Measurements from ENCODE around the gene TMC8.
"Not testable (repeated sequence)": the region's sequence is repeated elsewhere in the genome, so short reads cannot be mapped to it uniquely, and the experiment has no call there.

TMC8 gene

DNA sequence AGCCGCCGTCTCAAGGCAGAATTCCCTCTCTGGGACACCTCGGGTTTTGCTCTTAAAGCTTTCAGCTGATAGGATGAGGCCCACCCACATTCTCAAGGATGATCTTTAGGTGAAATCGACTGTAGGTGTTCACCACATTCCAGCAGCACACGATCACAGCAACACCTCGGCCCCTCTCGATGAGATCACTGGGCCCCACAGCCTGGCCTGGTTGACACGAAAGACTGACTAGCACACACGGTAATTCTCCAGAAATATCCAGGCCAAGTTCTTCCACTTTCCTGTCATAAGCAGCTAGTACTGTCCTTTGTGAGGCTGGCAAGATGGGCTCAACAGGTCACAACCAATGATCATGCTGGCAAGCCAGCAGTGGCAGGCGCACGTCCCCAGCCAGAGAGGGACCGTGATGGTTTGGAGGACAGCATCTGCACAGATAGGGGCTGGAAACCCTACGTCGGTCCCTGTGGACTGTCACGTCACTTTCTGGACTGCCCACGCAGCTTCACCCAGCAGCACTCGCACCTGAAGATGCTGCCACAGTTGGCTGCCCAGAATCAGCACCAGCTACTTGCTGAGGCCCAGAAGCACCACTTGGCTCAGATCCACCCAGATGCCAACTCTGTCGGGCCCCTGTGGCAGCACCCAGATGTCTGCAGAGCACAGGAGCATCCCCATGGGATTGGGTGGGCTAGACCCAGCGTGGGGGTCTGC is 19.4 kb upstream of the TMC8 start:
- DNase-seq (ENCODE audit: low spot score), result no peak

DNA sequence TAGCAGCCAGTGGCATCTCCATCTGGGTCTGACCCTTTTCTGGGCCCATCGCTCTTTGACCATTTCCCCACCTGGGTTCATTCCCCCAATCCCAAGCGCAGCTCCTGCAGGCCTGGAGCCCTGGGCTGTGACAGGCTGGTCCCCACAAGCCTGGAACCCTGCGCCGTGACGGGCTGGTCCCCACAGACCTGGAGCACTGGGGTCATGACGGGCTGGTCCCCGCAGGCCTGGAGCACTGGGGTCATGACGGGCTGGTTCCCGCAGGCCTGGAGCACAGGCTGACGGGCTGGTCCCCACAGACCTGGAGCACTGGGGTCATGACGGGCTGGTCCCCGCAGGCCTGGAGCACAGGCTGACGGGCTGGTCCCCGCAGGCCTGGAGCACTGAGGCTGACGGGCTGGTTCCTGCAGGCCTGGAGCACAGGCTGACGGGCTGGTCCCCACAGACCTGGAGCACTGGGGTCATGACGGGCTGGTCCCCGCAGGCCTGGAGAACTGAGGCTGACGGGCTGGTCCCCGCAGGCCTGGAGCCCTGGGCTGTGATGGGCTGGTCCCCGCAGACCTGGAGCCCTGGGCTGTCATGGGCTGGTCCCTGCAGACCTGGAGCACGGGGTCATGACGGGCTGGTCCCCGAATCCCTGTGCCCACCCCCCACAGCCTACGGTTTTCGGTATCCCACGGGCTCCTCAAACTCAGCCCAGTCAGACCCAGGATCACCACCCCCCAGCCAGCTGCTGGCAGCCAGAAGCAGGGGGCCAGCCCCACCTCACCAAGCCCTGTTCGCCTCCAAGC is 18.6 kb upstream of the TMC8 start:
- DNase-seq (ENCODE audit: low spot score), result no peak

DNA sequence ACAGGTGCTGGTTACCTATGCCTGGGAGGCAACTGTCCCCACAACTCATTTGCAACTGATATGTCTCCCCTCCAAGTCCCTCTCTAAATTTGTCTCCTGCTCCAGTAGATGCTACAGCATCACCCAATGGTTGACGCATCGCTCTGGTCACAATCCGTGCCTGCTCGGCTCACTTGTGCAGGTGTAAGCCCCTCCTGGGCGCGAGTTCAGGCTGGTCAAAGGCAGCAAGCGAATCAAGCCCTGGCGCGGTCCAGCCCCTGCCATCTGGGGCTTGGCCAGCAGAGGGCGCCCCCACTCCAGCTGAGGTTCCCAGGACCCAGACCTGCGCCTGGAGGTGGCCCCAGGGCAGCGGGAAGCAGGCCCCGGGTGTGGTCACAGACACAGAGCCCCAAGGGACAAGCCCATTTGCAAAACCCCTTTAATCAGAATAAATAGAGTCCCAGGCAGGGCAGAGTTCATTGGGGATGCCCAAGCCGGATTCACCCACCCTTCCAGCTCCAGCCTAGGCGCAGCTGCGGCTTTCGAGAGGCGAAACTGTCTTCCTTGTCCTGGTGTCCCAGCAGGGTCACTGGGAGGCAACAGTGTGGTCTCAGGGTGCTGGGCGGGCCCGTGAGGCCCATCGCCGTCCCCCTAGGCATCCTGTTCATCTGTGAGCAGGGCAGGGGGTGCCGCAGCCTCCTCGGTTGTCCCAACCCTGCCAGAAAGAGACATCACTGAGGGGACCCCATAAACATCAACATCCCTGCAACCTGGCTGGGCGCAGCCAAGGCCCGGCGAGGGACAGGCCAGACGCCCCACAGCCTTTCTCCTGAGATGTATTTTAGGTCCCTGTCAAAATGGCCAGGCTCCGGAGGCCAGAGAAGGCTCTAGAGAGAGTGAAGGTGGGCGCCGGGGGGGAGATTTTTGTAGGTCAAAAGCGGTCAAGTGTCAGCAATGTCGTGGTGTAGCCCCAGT is 17.8 kb upstream of the TMC8 start:
- DNase-seq (ENCODE audit: low spot score), result peak; percentile 98

DNA sequence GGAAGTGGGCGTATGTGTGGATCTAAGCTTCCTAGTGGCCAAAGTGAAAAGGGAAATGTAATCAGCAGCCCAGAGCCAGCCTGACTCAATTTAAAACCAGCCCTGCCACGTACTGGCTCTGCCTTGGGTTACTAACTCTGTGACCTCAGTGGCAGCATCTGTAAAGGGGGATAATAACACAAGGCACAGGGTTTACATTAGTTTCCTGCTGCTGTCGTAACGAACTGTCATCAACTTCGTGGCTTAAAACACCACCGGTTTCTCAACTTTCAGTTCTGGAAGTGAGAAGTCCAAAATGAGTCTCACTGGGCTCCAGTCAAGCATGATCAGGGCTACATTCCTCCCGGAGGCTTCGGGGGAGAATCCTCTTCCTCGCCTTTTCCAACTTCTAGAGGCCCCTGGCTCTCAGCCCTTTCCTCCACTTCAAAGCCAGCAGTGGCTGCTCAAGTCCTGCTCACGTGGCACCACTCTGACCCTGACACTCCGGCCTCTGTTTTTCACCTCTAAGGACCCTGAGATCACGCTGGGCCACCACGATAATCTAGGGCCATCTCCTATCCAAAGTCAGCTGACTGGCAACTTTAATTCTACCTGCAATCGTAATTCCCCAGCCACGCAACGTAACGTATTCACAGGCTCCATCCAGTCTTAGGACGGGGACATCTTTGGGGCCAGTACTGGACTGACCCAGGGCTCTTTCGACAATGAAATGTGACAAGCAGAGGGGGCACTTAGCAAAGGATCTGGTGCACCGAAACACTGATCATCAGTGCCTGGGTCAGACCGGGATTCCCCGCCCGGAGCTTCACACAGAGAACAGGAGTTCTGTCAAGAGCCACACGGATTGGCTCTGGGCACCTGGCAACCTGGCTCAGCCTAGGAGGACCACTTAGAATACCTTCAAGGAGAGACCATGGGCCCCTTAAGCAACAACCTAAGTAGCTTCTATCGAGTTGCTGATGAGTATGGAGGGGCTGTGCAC is 16.5 kb upstream of the TMC8 start:
- no peak for DNase-seq (ENCODE audit: low spot score)

DNA sequence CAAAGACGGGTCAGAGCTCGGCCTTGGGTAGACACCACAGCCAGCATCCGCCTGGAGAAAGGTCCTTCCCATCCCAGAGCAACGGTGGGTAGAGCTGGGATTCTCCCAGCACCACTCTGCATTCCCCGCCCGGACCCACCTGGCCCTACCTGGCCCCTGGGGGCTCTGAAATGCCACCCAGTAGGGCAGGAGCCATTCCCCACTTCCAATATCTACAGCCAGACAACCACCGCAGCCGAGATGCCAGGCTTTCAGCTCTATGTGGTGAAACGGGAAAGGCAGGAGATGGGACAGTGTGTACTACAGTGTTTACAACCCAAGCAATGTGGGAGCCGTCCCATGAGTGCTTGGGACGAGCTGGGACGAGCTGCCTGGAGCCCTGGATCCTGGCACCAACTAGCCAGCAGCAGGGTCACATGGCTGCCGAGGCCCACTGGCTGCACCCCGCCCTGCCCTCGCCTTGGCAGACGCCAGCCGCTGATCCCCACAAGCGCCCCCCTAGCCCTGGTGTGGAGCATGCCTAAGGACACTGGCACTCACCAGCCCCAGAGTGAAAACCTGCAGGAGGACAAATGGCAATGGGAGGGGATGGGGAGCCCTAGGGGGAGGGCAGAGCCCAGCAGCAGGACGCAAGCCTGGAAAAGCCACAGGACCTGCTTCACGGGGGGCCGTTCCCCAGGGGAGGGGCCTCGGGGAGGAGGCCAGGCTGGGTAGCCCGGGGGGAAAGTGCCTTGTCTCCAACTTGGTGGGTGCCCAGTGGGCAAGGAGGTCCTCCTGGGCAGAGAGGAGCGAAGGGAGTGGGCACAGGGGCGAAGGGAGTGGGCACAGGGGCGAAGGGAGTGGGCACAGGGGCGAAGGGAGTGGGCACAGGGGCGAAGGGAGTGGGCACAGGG is 15.5 kb upstream of the TMC8 start:
- no peak for DNase-seq (ENCODE audit: low spot score)

DNA sequence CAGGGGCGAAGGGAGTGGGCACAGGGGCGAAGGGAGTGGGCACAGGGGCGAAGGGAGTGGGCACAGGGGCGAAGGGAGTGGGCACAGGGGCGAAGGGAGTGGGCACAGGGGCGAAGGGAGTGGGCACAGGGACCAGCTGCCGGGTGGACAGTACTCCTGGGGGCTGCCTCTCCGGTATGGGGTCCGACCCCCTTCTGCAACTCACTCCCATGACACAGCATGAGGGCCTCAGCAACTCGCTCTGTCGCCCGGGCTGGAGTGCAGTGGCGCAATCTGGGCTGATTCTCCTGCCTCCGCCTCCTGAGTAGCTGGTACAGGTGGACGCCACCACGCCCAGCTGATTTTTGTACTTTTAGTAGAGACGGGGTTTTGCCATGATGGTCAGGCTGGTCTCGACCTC is 14.8 kb upstream of the TMC8 start:
- not testable (repeated sequence) for DNase-seq (ENCODE audit: low spot score)

DNA sequence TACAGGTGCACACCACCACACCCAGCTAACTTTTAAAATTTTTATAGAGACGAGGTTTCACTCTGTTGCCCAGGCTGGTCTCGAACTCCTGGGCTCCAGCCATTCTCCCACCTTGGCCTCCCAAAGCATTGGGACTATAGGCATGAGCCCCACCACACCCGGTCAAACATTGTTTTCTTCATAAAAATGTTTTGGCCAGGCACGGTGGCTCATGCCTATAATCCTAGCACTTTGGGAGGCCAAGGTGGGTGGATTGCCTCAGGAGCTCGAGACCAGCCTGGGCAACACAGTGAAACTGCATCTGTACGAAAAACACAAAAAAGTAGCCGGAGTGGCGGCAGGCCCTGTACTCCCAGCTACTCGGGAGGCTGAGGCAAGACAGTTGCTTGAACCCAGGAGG is 14.2 kb upstream of the TMC8 start:
- no peak for DNase-seq (ENCODE audit: low spot score)

DNA sequence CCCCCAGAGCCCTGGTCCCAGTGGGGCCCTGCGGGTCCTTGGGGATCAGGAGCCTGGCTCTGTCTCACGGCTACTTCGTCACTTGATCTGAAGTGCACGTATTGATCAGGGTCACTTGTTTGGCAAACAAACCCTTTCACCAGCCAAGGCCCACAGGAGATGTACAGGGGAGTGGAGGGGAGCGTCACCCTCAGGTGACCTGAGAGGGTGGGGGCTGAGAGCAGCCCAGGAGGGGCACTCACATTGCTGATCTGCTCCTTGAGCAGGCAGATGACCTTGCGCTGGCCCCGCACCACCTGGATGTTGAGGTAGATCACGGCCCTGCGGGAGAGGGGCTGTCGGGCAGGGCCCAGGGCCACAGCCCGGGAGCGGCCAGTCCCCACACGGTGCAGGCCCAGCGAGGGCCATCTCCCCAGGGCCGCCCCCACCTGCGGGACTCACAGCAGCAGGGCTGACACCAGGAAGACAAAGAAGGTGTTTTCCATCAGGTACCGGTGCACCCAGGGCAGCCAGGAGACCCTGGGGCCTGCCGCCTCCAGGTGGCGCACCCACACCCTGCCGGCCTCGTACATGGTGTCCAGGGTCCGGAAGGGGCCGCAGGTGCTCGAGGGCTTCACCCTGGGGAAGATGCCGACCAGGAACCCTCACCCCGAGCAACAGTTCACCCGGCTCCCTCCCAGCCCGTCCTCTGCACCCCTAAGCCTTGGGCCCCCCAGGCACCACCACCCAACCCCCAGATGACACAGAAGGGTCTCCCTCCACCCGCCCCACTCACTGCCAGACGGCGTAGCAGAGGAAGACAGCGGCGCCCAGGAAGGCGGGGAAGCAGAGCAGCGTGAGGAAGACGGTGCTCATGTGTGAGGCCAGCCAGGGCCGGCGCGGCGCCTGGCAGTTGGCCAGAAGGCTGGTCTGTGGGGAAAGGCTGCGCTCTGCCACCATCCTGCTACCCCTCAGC is 13.3 kb upstream of the TMC8 start:
- DNase-seq (ENCODE audit: low spot score), result peak; percentile 85

DNA sequence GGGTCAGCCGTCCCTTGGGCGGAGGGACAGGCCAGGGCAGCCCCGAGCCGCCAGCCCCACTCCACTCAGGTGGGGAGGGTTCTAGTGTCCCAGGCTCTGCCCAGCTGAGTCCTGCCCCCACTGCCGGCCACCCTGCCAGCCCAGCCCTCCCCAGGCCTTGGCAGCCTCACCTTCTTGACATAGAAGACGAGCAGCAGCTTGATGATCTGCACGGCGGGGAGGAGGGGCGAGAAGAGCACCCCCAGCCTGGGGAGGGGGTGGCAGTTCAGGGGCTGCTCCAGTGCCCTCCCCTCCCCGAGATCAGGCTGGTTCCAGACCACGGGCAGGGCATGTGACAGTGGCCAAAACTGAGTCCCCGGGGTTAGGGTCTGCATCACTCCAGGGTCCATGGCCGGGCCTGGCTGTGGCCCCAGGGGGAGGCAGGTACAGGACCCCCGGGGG is 11.8 kb upstream of the TMC8 start:
- no peak for DNase-seq (ENCODE audit: low spot score)

DNA sequence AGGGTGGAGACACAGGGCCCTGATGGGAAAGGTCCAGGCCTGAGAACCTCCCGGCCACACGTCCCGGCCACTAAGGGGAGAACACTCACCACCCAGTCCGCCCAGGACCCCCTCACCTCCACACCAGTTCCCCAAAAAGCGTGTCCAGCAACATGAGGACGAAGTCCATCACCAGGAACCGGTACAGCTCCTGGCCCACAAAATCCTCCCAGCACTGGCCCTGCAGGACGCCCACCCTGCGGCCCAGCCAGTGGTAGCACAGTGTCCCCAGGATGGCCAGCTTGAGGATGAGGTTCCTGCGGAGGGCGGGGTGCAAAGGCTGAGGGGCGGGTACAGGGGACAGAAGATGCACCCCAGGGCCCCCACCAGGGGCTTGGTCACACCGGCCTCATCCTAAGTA is 10.0 kb upstream of the TMC8 start:
- DNase-seq (ENCODE audit: low spot score), result no peak

DNA sequence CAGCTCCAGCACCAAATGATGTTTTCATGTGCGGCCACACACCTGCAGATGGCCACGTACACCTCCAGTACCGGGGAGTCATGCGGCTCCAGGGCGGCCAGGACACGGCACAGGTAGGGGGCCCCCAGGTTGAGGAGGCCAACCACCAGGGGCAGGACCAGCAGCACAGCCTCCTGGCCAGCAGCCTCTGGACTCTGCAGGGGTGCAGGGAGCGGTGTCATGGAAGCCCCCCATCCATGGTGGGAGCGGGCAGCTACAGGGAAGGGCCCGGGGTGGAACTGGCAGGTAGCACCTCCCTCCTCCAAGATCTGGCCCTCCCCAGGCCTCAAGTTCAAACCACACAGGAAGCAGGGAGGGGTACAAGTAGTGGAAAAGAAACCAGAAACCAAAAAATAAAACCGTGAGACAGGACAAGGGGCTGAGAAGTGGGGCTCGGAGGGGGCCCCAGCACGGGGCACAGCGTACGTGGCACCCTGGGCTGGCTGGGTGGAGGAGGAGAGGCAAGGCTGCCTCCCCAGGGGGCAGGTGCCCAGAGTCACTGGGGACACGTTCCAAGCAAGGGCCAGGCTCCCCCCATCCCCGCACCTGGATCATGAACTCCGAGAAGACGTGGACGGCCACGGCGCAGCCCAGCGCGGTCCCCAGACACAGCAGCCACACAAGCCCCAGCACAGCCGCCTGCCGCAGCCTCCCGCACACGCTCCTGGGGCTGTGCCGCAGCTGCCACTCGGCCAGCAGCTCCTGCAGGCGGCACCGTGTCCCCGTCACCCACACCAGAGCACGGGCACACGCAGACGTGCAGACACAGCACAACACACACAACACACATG is 9.4 kb upstream of the TMC8 start:
- no peak for DNase-seq (ENCODE audit: low spot score)

DNA sequence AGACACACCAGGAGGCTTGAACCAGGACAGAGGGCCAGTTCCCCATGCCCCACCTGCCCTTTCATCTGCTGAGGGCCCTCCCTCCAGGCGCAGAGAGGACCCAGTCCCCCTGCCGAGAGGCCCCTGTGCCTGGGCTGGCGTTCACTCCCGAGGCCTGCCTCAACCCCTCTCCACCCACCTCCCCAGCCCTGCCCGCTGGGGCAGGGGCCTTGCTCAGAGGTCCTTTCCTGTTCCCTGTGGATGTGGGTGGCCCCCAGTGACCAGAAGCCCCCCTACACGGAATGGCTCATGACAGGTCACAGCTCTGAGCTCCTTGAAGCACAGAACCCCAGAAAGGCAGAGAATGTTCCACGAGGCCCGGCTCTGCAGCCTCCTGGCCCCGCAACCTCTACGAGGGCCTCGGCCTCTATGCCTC is 8.8 kb upstream of the TMC8 start:
- no peak for DNase-seq (ENCODE audit: low spot score)

DNA sequence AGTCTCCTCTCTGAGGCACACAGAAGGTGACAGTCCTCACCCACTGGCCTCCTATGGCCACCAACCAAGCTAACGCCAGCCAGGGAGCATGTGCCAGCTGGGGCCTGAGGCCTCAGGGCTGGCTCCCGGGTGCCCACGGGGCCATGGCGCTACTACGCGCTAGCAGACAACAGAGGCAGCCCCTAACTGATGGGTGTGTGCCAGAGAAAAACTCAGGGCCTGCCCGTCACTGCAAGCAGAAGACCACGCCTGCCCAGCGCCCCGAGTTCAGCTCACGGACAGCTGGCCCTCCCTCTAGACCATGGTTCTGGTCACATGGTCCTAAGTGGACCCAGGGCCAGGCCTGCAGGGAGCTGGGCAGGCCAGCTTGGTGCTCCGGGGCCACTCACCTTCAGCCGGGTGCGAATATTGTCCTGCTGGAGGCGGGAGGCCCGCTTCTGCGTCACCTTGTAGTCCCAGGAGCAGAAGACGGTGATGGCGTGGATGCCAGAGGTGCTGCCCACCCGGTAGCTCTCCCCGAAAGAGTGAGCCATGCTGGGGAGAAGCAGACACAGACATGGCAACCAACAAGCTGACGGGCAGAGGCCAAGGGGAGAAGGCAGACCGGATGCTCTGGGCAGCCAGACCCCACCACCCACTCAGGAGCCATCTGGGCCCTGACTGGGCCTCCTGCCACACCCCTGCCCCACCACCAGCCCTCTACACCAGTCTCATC is 8.2 kb upstream of the TMC8 start:
- DNase-seq (ENCODE audit: low spot score), result no peak

DNA sequence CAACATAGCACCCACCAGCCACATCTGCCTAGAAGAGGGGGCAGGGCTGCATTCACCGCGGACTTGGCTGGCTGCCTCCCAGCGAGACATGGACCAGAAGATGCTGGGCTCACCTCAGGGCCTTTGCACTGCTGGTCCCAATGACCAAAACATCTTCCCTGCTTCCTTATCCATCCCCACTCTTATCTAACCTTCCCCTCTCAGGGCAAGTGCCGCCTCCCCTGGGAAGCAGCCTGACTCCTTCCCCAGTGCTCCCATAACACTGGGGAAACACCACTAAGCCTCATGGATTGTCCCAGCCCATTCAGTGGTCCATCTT is 7.7 kb upstream of the TMC8 start:
- no peak for DNase-seq (ENCODE audit: low spot score)

DNA sequence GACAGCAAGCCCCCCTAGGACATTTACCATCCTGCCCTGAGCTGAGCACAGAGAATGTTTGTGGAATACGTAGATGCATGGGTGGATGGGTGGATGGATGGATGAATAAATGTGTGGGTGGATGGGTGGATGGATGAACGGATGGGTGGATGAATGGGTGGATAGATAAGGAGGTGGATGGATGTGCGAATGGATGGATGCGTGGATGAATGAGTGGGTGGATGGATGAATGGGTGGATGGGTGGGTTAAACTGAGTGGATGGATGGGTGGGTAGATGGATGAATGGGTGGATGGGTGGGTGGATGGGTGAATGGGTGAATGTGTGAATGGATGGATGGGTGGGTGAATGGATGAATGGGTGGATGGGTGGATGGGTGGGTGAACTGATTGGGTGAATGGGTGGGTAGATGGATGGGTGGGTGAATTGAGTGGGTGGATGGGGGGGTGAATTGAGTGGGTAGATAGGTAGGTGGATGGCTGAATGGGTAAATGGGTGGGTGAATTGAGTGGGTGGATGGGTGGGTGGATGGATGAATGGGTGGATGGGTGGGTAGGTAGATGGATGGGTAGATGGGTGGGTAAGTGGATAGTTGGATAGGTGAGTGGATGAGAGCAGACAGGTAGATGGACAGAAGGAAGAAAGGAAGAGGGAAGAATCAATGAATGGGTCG is 7.2 kb upstream of the TMC8 start:
- no peak for DNase-seq (ENCODE audit: low spot score)

DNA sequence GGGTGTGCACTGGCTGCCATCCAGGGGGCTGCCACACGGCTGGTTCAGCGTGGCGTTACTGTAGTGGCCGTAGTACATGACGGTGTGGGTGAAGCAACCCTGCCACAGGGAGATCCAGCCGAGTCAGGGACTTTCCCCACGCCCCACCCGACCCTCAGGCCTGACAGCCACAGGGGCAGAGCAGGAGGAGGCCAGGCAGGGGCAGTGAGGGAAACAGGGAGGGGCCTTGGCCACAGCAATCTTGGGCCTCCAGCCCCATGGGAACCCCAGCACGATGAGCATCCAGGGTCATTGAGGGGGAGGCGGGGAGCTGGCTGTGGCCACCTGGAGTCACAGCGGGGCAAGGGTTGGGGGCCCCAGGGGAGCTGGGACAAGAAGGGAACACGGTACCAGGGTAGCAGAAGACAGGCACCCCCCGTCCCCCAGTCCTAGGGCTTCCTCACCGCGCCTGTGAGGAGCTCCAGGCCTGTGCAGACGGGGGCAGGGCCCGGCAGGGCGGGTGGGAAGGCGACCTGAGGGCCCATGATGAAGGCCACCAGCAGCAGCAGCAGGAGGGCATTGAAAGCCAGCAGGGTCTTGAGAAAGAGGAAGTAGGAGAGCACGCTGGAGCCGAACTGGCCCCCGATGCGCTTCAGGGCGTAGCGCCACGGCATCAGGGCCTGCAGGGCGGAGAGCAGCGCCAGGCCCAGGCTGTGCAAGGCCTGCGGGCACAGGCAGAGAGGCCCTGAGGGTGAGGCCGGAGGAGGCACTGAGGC is 6.3 kb upstream of the TMC8 start:
- no peak for DNase-seq (ENCODE audit: low spot score)

DNA sequence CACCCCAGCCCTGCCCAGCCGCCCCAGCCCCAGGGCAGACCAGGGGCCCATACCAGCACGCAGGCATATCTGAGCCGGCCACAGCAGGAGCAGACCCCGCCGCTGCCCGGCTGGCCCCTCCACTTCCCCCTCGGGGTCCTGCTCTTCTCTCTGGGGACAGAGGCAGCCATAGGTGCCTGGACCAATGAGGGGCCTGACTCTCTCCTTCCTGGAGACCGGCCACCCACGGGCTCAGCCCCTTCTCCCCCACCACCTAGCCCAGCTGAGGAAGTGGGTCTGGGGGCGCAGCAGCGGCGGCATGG is 5.8 kb upstream of the TMC8 start:
- no peak for DNase-seq (ENCODE audit: low spot score)
